HepG2 (cell line): Measurements from ENCODE around the gene VKORC1. TPM values are rescaled to one million over a fixed set of nuclear protein-coding genes. Genes with fewer than 3 reads are reported as not detected.
A peak's percentile ranks its signal among the peaks of the same experiment; 100 is the strongest.

Experiments
- ATF1 ChIP-seq: IDR thresholded peaks from 2 replicates; pipeline ENCODE4 v1.6.1; 2016; ENCODE audit warnings: mild to moderate bottlenecking, control low read depth
- MLLT10 ChIP-seq: sonication (generic); formaldehyde crosslinking; IDR thresholded peaks from 2 replicates; pipeline ENCODE4 v1.4.0; 2020; ENCODE audit warnings: missing genetic modification reagents
- NFYB ChIP-seq: sonication (generic); formaldehyde crosslinking; IDR thresholded peaks from 2 replicates; pipeline ENCODE4 v1.4.0; 2020; ENCODE audit warnings: missing genetic modification reagents
- PLRG1 ChIP-seq: fragments of 450-650 bp; conservative IDR thresholded peaks from 2 replicates; pipeline ENCODE4 v1.6.1; 2016
- POLR2A ChIP-seq, 2 experiments: IDR thresholded peaks; 2 replicates each; pipeline ENCODE4 v1.6.1; 2011; ENCODE audit warnings: low read depth in 2 of 2, low read length in 2 of 2, mild to moderate bottlenecking in 1 of 2, moderate library complexity in 1 of 2; ENCODE audit not compliant: insufficient read depth in 1 of 2
- SALL2 ChIP-seq: sonication (generic); formaldehyde crosslinking; IDR thresholded peaks from 2 replicates; pipeline ENCODE4 v1.8.1; 2023; ENCODE audit warnings: mild to moderate bottlenecking, missing genetic modification reagents, inconsistent platforms
- SP1 ChIP-seq, 2 experiments: fragments of 450-650 bp in 1 of 2; sonication (generic) in 1 of 2; formaldehyde crosslinking in 1 of 2; IDR thresholded peaks; 2 replicates each; pipeline versions ENCODE4 v1.4.0 to v1.6.1; 2016 to 2020; ENCODE audit warnings: missing genetic modification reagents in 1 of 2
- TARDBP ChIP-seq: sonication (generic); formaldehyde crosslinking; IDR thresholded peaks from 2 replicates; pipeline ENCODE4 v1.8.0; 2022; ENCODE audit warnings: mild to moderate bottlenecking, missing genetic modification reagents
- TMF1 ChIP-seq: sonication (generic); formaldehyde crosslinking; IDR thresholded peaks from 2 replicates; pipeline ENCODE4 v1.8.1; 2022; ENCODE audit warnings: low read depth, missing genetic modification reagents
- YY1 ChIP-seq: IDR thresholded peaks from 2 replicates; pipeline ENCODE4 v1.6.1; 2011; ENCODE audit warnings: low read length, low read depth, moderate library complexity, mild to moderate bottlenecking; ENCODE audit not compliant: insufficient read depth, insufficient replicate concordance
- ZBTB3 ChIP-seq: sonication (generic); formaldehyde crosslinking; IDR thresholded peaks from 2 replicates; pipeline ENCODE4 v1.4.0; 2020; ENCODE audit warnings: low read depth, mild to moderate bottlenecking, moderate library complexity, missing genetic modification reagents, borderline replicate concordance
- ZNF20 ChIP-seq: sonication (generic); formaldehyde crosslinking; IDR thresholded peaks from 2 replicates; pipeline ENCODE4 v1.4.0; 2020; ENCODE audit warnings: mild to moderate bottlenecking, moderate library complexity, missing genetic modification reagents
- ZNF235 ChIP-seq: sonication (generic); formaldehyde crosslinking; IDR thresholded peaks from 2 replicates; pipeline ENCODE4 v1.8.1; 2023; ENCODE audit warnings: mild to moderate bottlenecking, missing genetic modification reagents, borderline replicate concordance
- polyA plus RNA-seq, 8 experiments: library from polyadenylated mRNA; depleted of rRNA in 3 of 8; stranded (reverse) in 7 of 8; unstranded in 1 of 8; fragments of >200 nt; fragmentation: Illumina TruSeq in 4 of 8; extraction: Trizol in 4 of 8; gene quantifications; 2 replicates each; pipeline versions ENCODE4 v1.2.1 to v1.2.3, GENCODE V29; 2011 to 2016; ENCODE audit warnings: low read depth in 4 of 8, missing spikeins in 1 of 8, mixed read lengths in 1 of 8; ENCODE audit not compliant: insufficient read depth in 1 of 8
- total RNA-seq, 5 experiments: library from RNA; depleted of rRNA; stranded (reverse); fragments of >200 nt; fragmentation: Illumina TruSeq; extraction: Trizol; gene quantifications; 2 replicates each; pipeline ENCODE4 v1.2.3, GENCODE V29; 2016; ENCODE audit warnings: low read depth in 1 of 5
- TF ChIP-seq, protein P1 (sequence below): sonication (generic); formaldehyde crosslinking; IDR thresholded peaks from 2 replicates; pipeline ENCODE4 v1.4.0; 2020; ENCODE audit warnings: missing genetic modification reagents, borderline replicate concordance
- TF ChIP-seq, protein P2 (sequence below): sonication (generic); formaldehyde crosslinking; IDR thresholded peaks from 2 replicates; pipeline ENCODE4 v1.8.1; 2023; ENCODE audit warnings: mild to moderate bottlenecking, missing genetic modification reagents
- TF ChIP-seq, protein P3 (sequence below): sonication (generic); formaldehyde crosslinking; IDR thresholded peaks from 2 replicates; pipeline ENCODE4 v1.8.1; 2023; ENCODE audit warnings: mild to moderate bottlenecking, missing genetic modification reagents
- TF ChIP-seq, protein P4 (sequence below), 2 experiments: sonication (generic) in 1 of 2; formaldehyde crosslinking in 1 of 2; IDR thresholded peaks; 2 replicates each; pipeline versions ENCODE4 v1.4.0 to v1.6.1; 2016 to 2020; ENCODE audit warnings: borderline replicate concordance in 1 of 2, low read depth in 1 of 2, mild to moderate bottlenecking in 1 of 2, missing genetic modification reagents in 1 of 2
- TF ChIP-seq, protein P5 (sequence below): sonication (generic); formaldehyde crosslinking; IDR thresholded peaks from 2 replicates; pipeline ENCODE4 v1.9.0; 2022; ENCODE audit warnings: missing genetic modification reagents, mild to moderate bottlenecking, borderline replicate concordance

The VKORC1 gene
- total and polyA plus RNA-seq, 2 of the 13 experiments (the other 11 are each of a cell fraction or from before 2014, with no cell fraction given) = 141 to 615 TPM

DNA sequence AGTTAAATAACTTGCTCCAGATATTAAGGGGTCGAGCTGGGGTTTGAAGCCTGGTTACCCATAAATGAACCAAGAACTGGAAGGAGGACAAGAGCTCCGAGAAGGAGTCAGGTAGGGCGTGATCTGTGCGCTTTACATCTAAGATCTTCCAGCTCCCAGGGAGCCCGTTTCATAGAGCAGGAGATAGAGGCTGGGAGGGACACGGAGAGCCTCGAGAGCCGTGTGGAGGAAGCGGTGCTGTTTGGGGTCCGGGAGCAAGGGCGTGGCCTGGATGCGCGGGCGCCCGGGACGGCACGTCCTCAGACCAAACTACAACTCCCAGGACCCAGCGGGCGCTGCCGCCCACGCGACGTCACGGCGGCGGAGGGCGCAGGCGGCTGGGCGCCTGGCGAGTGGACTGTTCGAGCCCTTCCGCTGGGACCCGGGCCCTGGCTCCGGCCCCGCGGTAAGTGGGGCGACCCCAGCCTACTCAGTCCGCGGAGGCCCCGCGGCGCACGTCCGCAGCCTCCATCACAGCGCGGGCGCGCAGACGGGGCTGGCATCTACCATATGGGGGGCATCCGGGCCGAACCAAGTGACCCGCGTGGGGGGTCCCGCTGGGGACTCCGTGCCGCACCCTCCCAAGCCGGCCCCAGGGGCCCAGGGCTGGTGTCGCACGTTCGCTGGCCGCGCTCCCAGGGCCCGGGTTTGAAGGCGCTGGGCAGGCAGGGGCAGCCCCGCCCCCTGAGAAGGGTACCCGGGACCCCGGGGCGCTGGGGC lies 13.6 kb upstream of the VKORC1 start, which contains the start of gene BCKDK (continued):
- TF ChIP-seq, protein P1, sequence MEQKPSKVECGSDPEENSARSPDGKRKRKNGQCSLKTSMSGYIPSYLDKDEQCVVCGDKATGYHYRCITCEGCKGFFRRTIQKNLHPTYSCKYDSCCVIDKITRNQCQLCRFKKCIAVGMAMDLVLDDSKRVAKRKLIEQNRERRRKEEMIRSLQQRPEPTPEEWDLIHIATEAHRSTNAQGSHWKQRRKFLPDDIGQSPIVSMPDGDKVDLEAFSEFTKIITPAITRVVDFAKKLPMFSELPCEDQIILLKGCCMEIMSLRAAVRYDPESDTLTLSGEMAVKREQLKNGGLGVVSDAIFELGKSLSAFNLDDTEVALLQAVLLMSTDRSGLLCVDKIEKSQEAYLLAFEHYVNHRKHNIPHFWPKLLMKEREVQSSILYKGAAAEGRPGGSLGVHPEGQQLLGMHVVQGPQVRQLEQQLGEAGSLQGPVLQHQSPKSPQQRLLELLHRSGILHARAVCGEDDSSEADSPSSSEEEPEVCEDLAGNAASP (CRISPR knock-in tag) = peak; percentile 75
- TF ChIP-seq, protein P2, sequence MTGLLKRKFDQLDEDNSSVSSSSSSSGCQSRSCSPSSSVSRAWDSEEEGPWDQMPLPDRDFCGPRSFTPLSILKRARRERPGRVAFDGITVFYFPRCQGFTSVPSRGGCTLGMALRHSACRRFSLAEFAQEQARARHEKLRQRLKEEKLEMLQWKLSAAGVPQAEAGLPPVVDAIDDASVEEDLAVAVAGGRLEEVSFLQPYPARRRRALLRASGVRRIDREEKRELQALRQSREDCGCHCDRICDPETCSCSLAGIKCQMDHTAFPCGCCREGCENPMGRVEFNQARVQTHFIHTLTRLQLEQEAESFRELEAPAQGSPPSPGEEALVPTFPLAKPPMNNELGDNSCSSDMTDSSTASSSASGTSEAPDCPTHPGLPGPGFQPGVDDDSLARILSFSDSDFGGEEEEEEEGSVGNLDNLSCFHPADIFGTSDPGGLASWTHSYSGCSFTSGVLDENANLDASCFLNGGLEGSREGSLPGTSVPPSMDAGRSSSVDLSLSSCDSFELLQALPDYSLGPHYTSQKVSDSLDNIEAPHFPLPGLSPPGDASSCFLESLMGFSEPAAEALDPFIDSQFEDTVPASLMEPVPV (CRISPR knock-in tag) = peak; percentile 36; the same call in 1 of the 2 replicates
- TF ChIP-seq ZBTB3 (CRISPR knock-in tag) (peak; percentile 76; the same call in 1 of the 2 replicates), SP1 (IDR thresholded peaks at IDR 0.05) (no peak), SP1 (CRISPR knock-in tag; IDR thresholded peaks at IDR 0.05) (peak; percentile 97), ZNF235 (peak; percentile 89; the same call in 1 of the 2 replicates), TARDBP (CRISPR knock-in tag) (0 out of 2 replicates have a peak, but pooled peaks have one; percentile 11), ATF1 (CRISPR knock-in tag) (peak; percentile 60; the same call in 1 of the 2 replicates), PLRG1 (no peak), YY1 (peak; percentile 79), NFYB (CRISPR knock-in tag) (peak; percentile 49; the same call in 1 of the 2 replicates), MLLT10 (CRISPR knock-in tag) (no peak), SALL2 (CRISPR knock-in tag) (peak; percentile 77; the same call in 1 of the 2 replicates), ZNF20 (CRISPR knock-in tag) (no peak; the same call in none of the 2 replicates), POLR2A (IDR thresholded peaks at IDR 0.05; ENCODE audit: insufficient read depth in 1 of 2, low read depth in 2 of 2, low read length in 2 of 2) (peak; percentile 50 to 84), TMF1 (CRISPR knock-in tag) (peak; percentile 66; the same call in 1 of the 2 replicates)
- TF ChIP-seq, protein P3, sequence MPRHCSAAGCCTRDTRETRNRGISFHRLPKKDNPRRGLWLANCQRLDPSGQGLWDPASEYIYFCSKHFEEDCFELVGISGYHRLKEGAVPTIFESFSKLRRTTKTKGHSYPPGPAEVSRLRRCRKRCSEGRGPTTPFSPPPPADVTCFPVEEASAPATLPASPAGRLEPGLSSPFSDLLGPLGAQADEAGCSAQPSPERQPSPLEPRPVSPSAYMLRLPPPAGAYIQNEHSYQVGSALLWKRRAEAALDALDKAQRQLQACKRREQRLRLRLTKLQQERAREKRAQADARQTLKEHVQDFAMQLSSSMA (CRISPR knock-in tag) = 0 out of 2 replicates have a peak, but pooled peaks have one; percentile 70
- TF ChIP-seq, protein P4, sequence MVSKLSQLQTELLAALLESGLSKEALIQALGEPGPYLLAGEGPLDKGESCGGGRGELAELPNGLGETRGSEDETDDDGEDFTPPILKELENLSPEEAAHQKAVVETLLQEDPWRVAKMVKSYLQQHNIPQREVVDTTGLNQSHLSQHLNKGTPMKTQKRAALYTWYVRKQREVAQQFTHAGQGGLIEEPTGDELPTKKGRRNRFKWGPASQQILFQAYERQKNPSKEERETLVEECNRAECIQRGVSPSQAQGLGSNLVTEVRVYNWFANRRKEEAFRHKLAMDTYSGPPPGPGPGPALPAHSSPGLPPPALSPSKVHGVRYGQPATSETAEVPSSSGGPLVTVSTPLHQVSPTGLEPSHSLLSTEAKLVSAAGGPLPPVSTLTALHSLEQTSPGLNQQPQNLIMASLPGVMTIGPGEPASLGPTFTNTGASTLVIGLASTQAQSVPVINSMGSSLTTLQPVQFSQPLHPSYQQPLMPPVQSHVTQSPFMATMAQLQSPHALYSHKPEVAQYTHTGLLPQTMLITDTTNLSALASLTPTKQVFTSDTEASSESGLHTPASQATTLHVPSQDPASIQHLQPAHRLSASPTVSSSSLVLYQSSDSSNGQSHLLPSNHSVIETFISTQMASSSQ (IDR thresholded peaks at IDR 0.05; ENCODE audit: low read depth) = no peak; the same call in 1 of the 2 replicates
- TF ChIP-seq, protein P4 (CRISPR knock-in tag; IDR thresholded peaks at IDR 0.05; ENCODE audit: borderline replicate concordance) = 0 out of 2 replicates have a peak, but pooled peaks have one; percentile 33
- TF ChIP-seq, protein P5, sequence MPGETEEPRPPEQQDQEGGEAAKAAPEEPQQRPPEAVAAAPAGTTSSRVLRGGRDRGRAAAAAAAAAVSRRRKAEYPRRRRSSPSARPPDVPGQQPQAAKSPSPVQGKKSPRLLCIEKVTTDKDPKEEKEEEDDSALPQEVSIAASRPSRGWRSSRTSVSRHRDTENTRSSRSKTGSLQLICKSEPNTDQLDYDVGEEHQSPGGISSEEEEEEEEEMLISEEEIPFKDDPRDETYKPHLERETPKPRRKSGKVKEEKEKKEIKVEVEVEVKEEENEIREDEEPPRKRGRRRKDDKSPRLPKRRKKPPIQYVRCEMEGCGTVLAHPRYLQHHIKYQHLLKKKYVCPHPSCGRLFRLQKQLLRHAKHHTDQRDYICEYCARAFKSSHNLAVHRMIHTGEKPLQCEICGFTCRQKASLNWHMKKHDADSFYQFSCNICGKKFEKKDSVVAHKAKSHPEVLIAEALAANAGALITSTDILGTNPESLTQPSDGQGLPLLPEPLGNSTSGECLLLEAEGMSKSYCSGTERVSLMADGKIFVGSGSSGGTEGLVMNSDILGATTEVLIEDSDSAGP = peak; percentile 89
